GM21423 (cell line): ENCODE results near the gene AGMAT.

Experiments used
- ATAC-seq: cut with Tn5 transposase; IDR thresholded peaks from one replicate; pipeline ENCODE4 v1.9.1; 2021; ENCODE audit warnings: mild to moderate bottlenecking, moderate library complexity; ENCODE audit not compliant: unreplicated experiment

The AGMAT gene

DNA sequence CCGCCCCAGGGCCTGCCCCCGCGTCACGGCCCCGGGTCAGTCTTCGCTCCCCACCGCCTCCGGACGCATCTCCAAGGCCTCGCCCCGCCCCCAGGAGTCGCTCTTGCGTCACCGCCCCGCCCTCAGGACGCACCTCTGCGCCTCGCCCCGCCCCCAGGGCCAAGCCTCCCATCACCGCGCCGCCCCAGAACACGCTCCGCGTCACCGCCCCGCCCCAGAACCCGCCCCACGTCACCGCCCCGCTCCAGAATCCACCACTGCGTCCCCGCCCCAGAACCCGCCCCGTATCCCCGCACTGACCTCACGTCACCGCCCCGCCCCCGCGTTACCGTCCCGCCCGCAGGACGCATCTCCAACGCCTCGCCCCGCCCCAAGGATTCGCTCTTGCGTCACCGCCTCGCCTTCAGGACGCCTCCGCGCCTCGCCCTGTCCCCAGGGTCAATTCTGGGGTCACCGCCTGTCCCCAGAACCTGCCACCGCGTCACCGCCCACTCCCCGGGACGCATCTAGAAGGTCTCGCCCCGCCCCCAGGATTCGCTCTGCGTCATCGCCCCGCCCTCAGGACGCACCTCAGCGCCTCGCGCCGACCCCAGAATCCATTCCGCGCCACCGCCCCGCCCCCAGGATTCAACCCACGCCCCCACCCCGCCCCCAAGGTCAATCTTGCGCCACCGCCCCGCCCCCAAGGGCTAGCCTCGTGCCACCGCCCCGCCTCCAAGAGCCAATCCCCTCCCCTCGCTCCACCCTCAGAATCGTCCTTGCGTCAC lies 60.4 kb downstream of the AGMAT start:
- ATAC-seq = peak; percentile 40

DNA sequence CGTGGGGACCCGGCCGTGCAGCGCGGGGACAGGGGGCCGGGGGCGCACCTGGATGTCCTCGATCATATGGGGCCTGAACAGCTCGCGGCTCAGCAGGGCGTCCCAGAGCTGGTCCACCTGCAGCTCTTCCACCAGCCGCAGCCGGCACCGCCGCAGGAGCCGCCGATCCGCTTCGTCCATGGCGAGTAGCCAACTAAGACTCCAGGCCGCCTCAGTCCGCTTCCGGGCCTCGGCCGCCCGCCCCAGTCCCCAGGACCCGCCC lies 60.9 kb downstream of the AGMAT start, which contains the start of gene CASP9:
Gene CASP9 (minus strand): TSS at position 195 of the 262 bp plus-strand sequence. CDS start 15 bp downstream, at position 180.
- ATAC-seq = no peak

DNA sequence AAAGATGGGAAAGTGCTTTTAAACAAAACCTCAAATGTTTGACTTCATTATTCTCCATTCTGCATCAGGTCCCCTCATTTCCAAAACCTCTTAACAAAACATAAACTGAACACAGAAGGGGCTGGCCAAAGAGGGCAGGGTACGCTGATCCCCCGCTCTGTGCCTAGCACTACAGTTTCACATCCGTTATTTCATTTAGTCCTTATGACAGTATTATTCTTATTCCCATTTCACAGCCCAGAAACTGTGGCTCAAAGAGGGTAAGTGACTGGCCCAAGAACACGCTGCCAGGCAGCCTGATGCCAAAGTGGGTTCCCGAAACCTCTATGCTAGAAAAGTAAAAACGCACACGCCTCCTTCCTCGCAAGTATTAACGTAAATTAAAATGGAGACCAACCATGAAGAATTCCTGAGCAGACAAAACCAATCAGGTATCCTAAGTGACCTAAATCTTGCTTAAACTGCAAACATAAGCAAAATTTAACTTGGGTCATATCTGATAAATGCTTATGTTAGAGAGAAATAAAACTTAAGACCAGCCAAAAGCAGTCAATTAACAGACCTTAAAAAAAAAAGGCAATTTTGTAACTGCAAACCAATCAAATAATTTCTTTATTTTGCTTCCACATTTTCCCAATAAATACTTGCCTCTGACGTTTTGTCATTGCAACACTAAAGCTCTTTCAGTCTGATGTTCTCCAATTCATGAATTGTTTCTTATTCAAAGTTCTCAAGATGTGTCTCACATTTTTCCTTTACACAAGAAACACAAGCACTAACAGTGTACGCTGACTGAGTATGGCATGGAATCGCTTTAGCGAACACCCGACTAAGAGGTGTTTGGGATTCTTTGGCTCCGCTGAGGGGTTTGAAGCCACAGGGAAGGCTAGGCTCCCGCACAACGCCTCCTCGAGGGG lies 61.5 kb downstream of the AGMAT start:
- no peak for ATAC-seq

DNA sequence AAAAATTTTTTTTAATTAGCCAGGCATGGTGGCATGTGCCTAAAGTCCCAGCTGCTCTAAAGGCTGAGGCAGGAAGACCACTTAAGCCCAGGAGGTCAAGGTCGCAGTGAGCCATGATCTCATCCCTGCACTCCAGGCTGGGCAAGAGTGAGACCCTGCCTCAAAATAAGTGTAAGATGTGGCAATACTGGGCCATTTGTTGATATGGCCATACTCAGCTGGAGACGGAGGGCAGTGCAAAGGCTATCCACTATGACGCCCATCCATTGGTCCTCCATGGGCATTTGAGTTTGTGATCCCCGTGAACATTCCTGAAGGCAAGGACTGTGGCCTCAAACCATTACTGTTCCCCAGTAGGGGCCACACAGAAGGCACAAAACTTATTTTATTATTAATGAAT lies 62.3 kb downstream of the AGMAT start:
- ATAC-seq = no peak
